Thoracic aorta (tissue), 2 donors: ENCODE data around the gene TMEM114. TPM values are rescaled to one million over a fixed set of nuclear protein-coding genes. Genes with fewer than 3 reads are reported as not detected.

Experiments
- ATAC-seq: fragments of 150-250 bp; one replicate; pipeline ENCODE4 v1.8.0; 2017; ENCODE audit warnings: low read depth; ENCODE audit not compliant: insufficient number of reproducible peaks, low FRiP score
- DNase-seq: peaks from one replicate; pipeline ENCODE4 v3.0.0-alpha.2; 2020; ENCODE audit warnings: low spot score
- H3K27ac ChIP-seq, 2 donors: fragments of 200-600 bp; sonication (generic); 1 replicate in 1 of 2; 2 replicates in 1 of 2; pipeline ENCODE4 v1.5.1; 2016; ENCODE audit warnings: mild to moderate bottlenecking in 2 of 2, moderate library complexity in 2 of 2
- H3K27me3 ChIP-seq: fragments of 200-600 bp; sonication (generic); replicated peaks from 2 replicates; pipeline ENCODE4 v1.6.0; 2016; ENCODE audit warnings: mild to moderate bottlenecking; ENCODE audit not compliant: insufficient read depth
- H3K36me3 ChIP-seq: fragments of 200-600 bp; sonication (generic); one replicate; pipeline ENCODE4 v1.5.1; 2016
- H3K4me1 ChIP-seq, 2 donors: fragments of 200-600 bp; sonication (generic); 1 replicate in 1 of 2; 2 replicates in 1 of 2; pipeline versions ENCODE4 v1.5.1 to v1.6.0; 2016; ENCODE audit warnings: low read depth in 2 of 2, mild to moderate bottlenecking in 1 of 2; ENCODE audit not compliant: control insufficient read depth in 1 of 2
- H3K4me3 ChIP-seq: fragments of 200-600 bp; sonication (generic); 2 replicates; pipeline ENCODE4 v1.5.1; 2016; ENCODE audit warnings: mild to moderate bottlenecking
- H3K9me3 ChIP-seq: fragments of 200-600 bp; sonication (generic); 2 replicates; pipeline ENCODE4 v1.5.1; 2016
- CTCF ChIP-seq: fragments of 200-600 bp; sonication (generic); IDR thresholded peaks from one replicate; pipeline ENCODE4 v1.5.1; 2019; ENCODE audit warnings: antibody characterized with exemption
- total RNA-seq, 2 donors: library from RNA; depleted of rRNA; stranded (reverse); fragments of >200 nt; gene quantifications; one replicate each; pipeline versions ENCODE4 v1.1.0 to v1.2.3, GENCODE V29; 2016

The TMEM114 gene
- total RNA-seq, 2 donors from 2014 or later = not detected

DNA sequence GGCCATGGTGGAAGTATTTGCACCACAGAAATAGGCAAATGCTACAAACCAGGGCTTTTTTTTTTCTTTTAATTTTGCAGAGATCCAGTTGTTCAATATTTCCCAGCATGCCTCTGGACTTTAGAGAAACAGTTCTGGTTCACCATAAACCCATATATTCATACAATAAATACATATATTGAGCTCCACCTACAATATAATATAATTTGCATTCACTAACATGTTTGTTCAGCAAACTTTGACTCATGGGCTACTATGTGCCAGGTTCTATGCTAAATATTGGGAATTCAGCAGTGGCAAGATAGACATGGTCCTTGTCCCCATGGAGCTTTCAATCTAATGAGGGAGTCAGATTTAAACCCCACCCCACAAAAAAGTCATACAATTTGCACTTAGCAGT lies 3.2 kb downstream of the TMEM114 start:
- ATAC-seq = no peak
- no peak overlapping the region for H3K27ac ChIP-seq
- no peak for TF ChIP-seq CTCF

GRCh38 chr16:8585857-8586256 lies 4.5 kb downstream of the TMEM114 start:
- no peak for TF ChIP-seq CTCF
- ATAC-seq = no peak
- H3K4me1 ChIP-seq = peaks cover 3 to 22% of the 10 kb centered on the region in 2 donors
- DNase-seq = no peak
- no peaks in the 10 kb centered on the region for H3K9me3 ChIP-seq
- no peaks in the 10 kb centered on the region for H3K36me3 ChIP-seq
- peaks cover 8% of the 10 kb centered on the region for H3K27me3 ChIP-seq
- H3K27ac ChIP-seq = no peak overlapping the region
- no peak overlapping the region for H3K4me3 ChIP-seq

More for the DNA sequence above, 3.2 kb downstream of the TMEM114 start:
- DNase-seq = no peak
- H3K36me3 ChIP-seq = no peaks in the 10 kb centered on the region
- no peaks in the 10 kb centered on the region for H3K9me3 ChIP-seq
- H3K4me3 ChIP-seq = no peak overlapping the region
- H3K4me1 ChIP-seq = peaks cover 3 to 20% of the 10 kb centered on the region in 2 donors
- peaks cover 8% of the 10 kb centered on the region for H3K27me3 ChIP-seq

GRCh38 chr16:8585041-8585440 lies 5.3 kb downstream of the TMEM114 start:
- Histone ChIP-seq H3K36me3 (no peaks in the 10 kb centered on the region), H3K4me1 (peaks cover 3 to 18% of the 10 kb centered on the region in 2 donors), H3K9me3 (no peaks in the 10 kb centered on the region), H3K27ac (no peak overlapping the region), H3K4me3 (no peak overlapping the region), H3K27me3 (no peaks in the 10 kb centered on the region)
- ATAC-seq = no peak
- DNase-seq = no peak
- TF ChIP-seq CTCF = no peak

GRCh38 chr16:8583732-8584131 lies 6.6 kb downstream of the TMEM114 start:
- H3K4me1 ChIP-seq = peaks cover 0 to 6% of the 10 kb centered on the region in 2 donors
- H3K4me3 ChIP-seq = no peak overlapping the region
- H3K27ac ChIP-seq = no peak overlapping the region
- ATAC-seq = no peak
- DNase-seq = no peak
- H3K36me3 ChIP-seq = no peaks in the 10 kb centered on the region
- no peak for TF ChIP-seq CTCF
- no peaks in the 10 kb centered on the region for H3K27me3 ChIP-seq
- no peaks in the 10 kb centered on the region for H3K9me3 ChIP-seq

DNA sequence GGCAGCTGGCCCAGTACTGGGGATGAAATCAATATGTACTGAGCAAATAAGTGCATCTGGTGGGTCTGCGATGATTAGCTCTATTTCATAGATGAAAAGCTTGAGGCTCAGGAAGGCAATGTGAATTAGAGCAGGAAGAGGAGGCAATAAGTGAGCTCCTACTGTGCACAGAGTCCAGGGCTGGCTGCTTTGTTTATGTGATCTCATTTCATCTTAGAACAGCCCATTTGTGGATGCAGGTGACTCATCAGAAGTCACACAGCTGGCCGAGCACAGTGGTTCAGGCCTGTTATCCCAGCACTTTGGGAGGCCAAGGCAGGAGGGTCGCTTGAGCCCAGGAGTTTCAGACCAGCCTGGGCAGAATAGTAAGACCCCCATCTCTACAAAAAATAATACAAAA lies 7.1 kb downstream of the TMEM114 start:
- Histone ChIP-seq H3K36me3 (no peaks in the 10 kb centered on the region), H3K27ac (no peak overlapping the region), H3K4me3 (no peak overlapping the region), H3K27me3 (no peaks in the 10 kb centered on the region), H3K4me1 (peaks cover 0 to 6% of the 10 kb centered on the region in 2 donors), H3K9me3 (no peaks in the 10 kb centered on the region)
- DNase-seq = no peak
- ATAC-seq = no peak
- TF ChIP-seq CTCF = no peak
